K562 (cell line): ENCODE data around the gene RNF207. TPM values are rescaled to one million over a fixed set of nuclear protein-coding genes. Genes with fewer than 3 reads are reported as not detected.
A peak's percentile ranks its signal among the peaks of the same experiment; 100 is the strongest.

Experiments used
- CCNT2 ChIP-seq: IDR thresholded peaks from 2 replicates; pipeline ENCODE4 v1.6.1; 2011; ENCODE audit warnings: borderline replicate concordance, low read depth, mild to moderate bottlenecking, moderate library complexity, mixed read lengths, low read length; ENCODE audit not compliant: insufficient read length; ENCODE audit errors: extremely low read depth
- E4F1 ChIP-seq: fragments of 250-450 bp; sonication (Bioruptor Pico); IDR thresholded peaks from 2 replicates; pipeline ENCODE4 v1.5.0; 2021; ENCODE audit warnings: mild to moderate bottlenecking, borderline replicate concordance
- ELK1 ChIP-seq: sonication (generic); formaldehyde crosslinking; IDR thresholded peaks from 2 replicates; pipeline ENCODE4 v1.8.1; 2022; ENCODE audit warnings: missing genetic modification reagents
- HBP1 ChIP-seq: fragments of 450-650 bp; formaldehyde crosslinking; IDR thresholded peaks from 2 replicates; pipeline ENCODE4 v1.4.0; 2022; ENCODE audit warnings: missing genetic modification characterization
- HDAC8 ChIP-seq: fragments of 450-650 bp; IDR thresholded peaks from 2 replicates; pipeline ENCODE4 v1.6.1; 2016; ENCODE audit warnings: mild to moderate bottlenecking, missing genetic modification characterization, moderate library complexity, missing compliant biosample characterization
- RB1 ChIP-seq: fragments of 450-650 bp; IDR thresholded peaks from 2 replicates; pipeline ENCODE4 v1.6.1; 2017; ENCODE audit warnings: low read depth, mild to moderate bottlenecking
- RREB1 ChIP-seq: fragments of 250-450 bp; sonication (Bioruptor Pico); IDR thresholded peaks from 2 replicates; pipeline ENCODE4 v1.4.0; 2020
- THRB ChIP-seq: fragments of 450-650 bp; formaldehyde crosslinking; conservative IDR thresholded peaks from 2 replicates; pipeline ENCODE4 v1.4.0; 2022; ENCODE audit warnings: mild to moderate bottlenecking, missing genetic modification characterization
- TRIM24 ChIP-seq, 2 experiments: fragments of 450-650 bp; IDR thresholded peaks; 2 replicates each; pipeline ENCODE4 v1.6.1; 2016
- ZFP91 ChIP-seq: sonication (generic); formaldehyde crosslinking; IDR thresholded peaks from 2 replicates; pipeline ENCODE4 v1.8.0; 2022; ENCODE audit warnings: mild to moderate bottlenecking, missing genetic modification reagents
- ZFX ChIP-seq: sonication (generic); formaldehyde crosslinking; IDR thresholded peaks from 2 replicates; pipeline ENCODE4 v1.8.0; 2022; ENCODE audit warnings: mild to moderate bottlenecking, missing genetic modification reagents, moderate library complexity
- ZNF589 ChIP-seq: fragments of 200-800 bp; sonication (Bioruptor generic); IDR thresholded peaks from 2 replicates; pipeline ENCODE4 v1.6.1; 2016; ENCODE audit warnings: low read depth, missing genetic modification characterization, missing compliant biosample characterization
- polyA plus RNA-seq, 8 experiments: library from polyadenylated mRNA; depleted of rRNA in 4 of 8; stranded (reverse) in 5 of 8; unstranded in 3 of 8; fragments of >200 nt; fragmentation: Nextera tagmentation in 2 of 8; fragmentation: Illumina TruSeq in 1 of 8; extraction: Ambion mirVana in 2 of 8; extraction: Trizol in 1 of 8; gene quantifications; 2 replicates each; pipeline versions ENCODE4 v1.2.1 to v1.2.3, GENCODE V29; 2011 to 2014; ENCODE audit warnings: inconsistent platforms in 1 of 8, missing spikeins in 1 of 8
- total RNA-seq, 7 experiments: library from RNA; depleted of rRNA in 6 of 7; stranded (reverse); fragments of >200 nt in 6 of 7; fragmentation: Illumina TruSeq in 2 of 7; extraction: Trizol in 2 of 7; gene quantifications; 2 replicates each; pipeline versions ENCODE4 v1.2.1 to v1.2.3, GENCODE V29; 2011 to 2021; ENCODE audit warnings: low replicate concordance in 1 of 7

Gene RNF207
- total and polyA plus RNA-seq, 9 of the 15 experiments (the other 6 are each of a cell fraction or from before 2014, with no cell fraction given): 2.7 to 30.6 (median 12.9) TPM

- TF ChIP-seq RREB1 (CRISPR knock-in tag) (no peak), HBP1 (CRISPR knock-in tag) (0 out of 2 replicates have a peak, but pooled peaks have one; percentile 26), CCNT2 (no peak), RB1 (0 out of 2 replicates have a peak, but pooled peaks have one; percentile 32), ZFX (CRISPR knock-in tag) (no peak), ELK1 (no peak), ZNF589 (no peak), HDAC8 (tag) (no peak), E4F1 (CRISPR knock-in tag) (no peak), TRIM24 (IDR thresholded peaks at IDR 0.05) (no peak), ZFP91 (CRISPR knock-in tag) (no peak), THRB (peak; percentile 33; the same call in 1 of the 2 replicates)
Measured at GRCh38 chr1:6184083-6184783, 21.7 kb upstream of the RNF207 start (continued).
